Measurements from ENCODE around the gene MYH10.

MYH10 gene

GRCh38 chr17:8593830-8594229 lies 36.7 kb downstream of the MYH10 start:
- TF ChIP-seq, protein P1, sequence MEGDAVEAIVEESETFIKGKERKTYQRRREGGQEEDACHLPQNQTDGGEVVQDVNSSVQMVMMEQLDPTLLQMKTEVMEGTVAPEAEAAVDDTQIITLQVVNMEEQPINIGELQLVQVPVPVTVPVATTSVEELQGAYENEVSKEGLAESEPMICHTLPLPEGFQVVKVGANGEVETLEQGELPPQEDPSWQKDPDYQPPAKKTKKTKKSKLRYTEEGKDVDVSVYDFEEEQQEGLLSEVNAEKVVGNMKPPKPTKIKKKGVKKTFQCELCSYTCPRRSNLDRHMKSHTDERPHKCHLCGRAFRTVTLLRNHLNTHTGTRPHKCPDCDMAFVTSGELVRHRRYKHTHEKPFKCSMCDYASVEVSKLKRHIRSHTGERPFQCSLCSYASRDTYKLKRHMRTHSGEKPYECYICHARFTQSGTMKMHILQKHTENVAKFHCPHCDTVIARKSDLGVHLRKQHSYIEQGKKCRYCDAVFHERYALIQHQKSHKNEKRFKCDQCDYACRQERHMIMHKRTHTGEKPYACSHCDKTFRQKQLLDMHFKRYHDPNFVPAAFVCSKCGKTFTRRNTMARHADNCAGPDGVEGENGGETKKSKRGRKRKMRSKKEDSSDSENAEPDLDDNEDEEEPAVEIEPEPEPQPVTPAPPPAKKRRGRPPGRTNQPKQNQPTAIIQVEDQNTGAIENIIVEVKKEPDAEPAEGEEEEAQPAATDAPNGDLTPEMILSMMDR (IDR thresholded peaks at IDR 0.05; ENCODE audit: poor library complexity, severe bottlenecking), result no peak
- no peak for ATAC-seq (ENCODE audit: low read depth)
- H3K9me3 ChIP-seq (ENCODE audit: severe bottlenecking), result no peaks in the 10 kb centered on the region

GRCh38 chr17:8593276-8593675 lies 37.2 kb downstream of the MYH10 start:
- Histone ChIP-seq H3K27me3 (ENCODE audit: insufficient read depth, poor library complexity, severe bottlenecking) (no peaks in the 10 kb centered on the region), H3K36me3 (ENCODE audit: low read depth) (0 out of 2 replicates have a peak, but pooled peaks cover 3% of the 10 kb centered on the region), H3K27ac (ENCODE audit: poor library complexity, severe bottlenecking) (no peak overlapping the region), H3K4me1 (ENCODE audit: insufficient read depth, poor library complexity, severe bottlenecking) (no peaks in the 10 kb centered on the region), H3K4me3 (ENCODE audit: severe bottlenecking) (no peak overlapping the region), H3K9me3 (ENCODE audit: severe bottlenecking) (no peaks in the 10 kb centered on the region)
- DNase-seq (ENCODE audit: low spot score), result no peak
- TF ChIP-seq, protein P1 (IDR thresholded peaks at IDR 0.05; ENCODE audit: poor library complexity, severe bottlenecking), result no peak
- ATAC-seq (ENCODE audit: low read depth), result no peak

More at GRCh38 chr17:8593830-8594229, 36.7 kb downstream of the MYH10 start:
- H3K4me3 ChIP-seq (ENCODE audit: severe bottlenecking), result no peak overlapping the region
- H3K4me1 ChIP-seq (ENCODE audit: insufficient read depth, poor library complexity, severe bottlenecking), result no peaks in the 10 kb centered on the region
- H3K27ac ChIP-seq (ENCODE audit: poor library complexity, severe bottlenecking), result no peak overlapping the region
- 0 out of 2 replicates have a peak, but pooled peaks cover 3% of the 10 kb centered on the region for H3K36me3 ChIP-seq (ENCODE audit: low read depth)
- no peak for DNase-seq (ENCODE audit: low spot score)
- H3K27me3 ChIP-seq (ENCODE audit: insufficient read depth, poor library complexity, severe bottlenecking), result no peaks in the 10 kb centered on the region

DNA sequence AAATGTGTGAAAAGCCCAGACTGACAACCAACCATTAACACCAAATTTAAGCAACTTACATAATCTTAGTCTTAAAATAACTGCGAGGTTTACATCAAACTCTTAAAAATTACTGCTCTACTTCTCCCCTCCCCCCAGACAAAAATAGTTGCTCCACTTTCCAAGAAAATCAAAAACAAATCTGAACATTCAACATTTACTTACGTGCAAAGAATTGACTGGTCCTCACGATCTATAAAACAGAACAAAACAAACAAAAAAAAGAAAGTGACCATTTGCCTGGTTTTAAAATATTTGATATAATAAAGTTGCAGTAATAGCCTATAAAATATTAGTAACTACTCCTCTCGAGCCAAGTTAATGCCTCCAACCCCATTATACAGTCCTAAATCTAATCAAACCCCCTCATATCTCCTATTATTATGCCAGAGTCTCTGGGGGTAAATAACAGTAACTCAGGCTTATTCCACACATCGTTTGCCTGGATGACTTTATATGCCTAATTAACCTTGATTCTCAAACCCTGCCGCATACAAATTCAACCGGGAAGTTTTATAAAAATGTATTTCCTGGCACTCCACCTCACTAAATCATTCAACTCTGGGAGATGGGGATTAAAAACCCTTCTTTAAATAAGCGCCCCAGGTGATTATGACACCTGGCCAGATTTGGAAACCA lies 41.5 kb downstream of the MYH10 start:
- TF ChIP-seq, protein P1 (IDR thresholded peaks at IDR 0.05; ENCODE audit: poor library complexity, severe bottlenecking), result no peak
- Histone ChIP-seq H3K4me1 (ENCODE audit: insufficient read depth, poor library complexity, severe bottlenecking) (no peaks in the 10 kb centered on the region), H3K27ac (ENCODE audit: poor library complexity, severe bottlenecking) (no peak overlapping the region), H3K9me3 (ENCODE audit: severe bottlenecking) (no peaks in the 10 kb centered on the region), H3K27me3 (ENCODE audit: insufficient read depth, poor library complexity, severe bottlenecking) (no peaks in the 10 kb centered on the region), H3K36me3 (ENCODE audit: low read depth) (0 out of 2 replicates have a peak, but pooled peaks cover 3% of the 10 kb centered on the region), H3K4me3 (ENCODE audit: severe bottlenecking) (no peak overlapping the region)
- ATAC-seq (ENCODE audit: low read depth) (no peak), DNase-seq (ENCODE audit: low spot score) (no peak)

DNA sequence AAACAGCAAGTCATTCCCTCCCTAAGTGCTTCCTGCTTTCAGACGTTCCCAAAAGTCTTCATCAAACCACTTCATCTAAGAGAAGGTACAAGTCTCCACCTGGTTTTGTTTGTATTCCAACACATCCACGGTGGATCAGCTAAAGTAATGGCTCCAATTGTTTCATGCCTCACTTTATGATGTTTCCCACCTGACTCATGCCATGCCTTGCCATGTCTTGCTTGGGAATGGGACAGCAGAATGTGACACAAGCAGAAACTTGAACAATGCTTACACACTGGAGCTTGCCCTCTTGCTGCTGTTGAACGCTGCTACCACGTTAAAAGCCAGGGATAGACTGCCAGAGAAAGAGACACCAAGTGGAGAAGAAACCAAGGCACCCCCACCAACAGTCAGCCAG lies 43.8 kb downstream of the MYH10 start:
- H3K27me3 ChIP-seq (ENCODE audit: insufficient read depth, poor library complexity, severe bottlenecking), result no peaks in the 10 kb centered on the region
- no peaks in the 10 kb centered on the region for H3K9me3 ChIP-seq (ENCODE audit: severe bottlenecking)
- H3K4me3 ChIP-seq (ENCODE audit: severe bottlenecking), result no peak overlapping the region
- peaks cover 5% of the 10 kb centered on the region for H3K4me1 ChIP-seq (ENCODE audit: insufficient read depth, poor library complexity, severe bottlenecking)
- H3K36me3 ChIP-seq (ENCODE audit: low read depth), result no peaks in the 10 kb centered on the region
- ATAC-seq (ENCODE audit: low read depth), result no peak
- no peak overlapping the region for H3K27ac ChIP-seq (ENCODE audit: poor library complexity, severe bottlenecking)
- DNase-seq (ENCODE audit: low spot score), result no peak
- TF ChIP-seq, protein P1 (IDR thresholded peaks at IDR 0.05; ENCODE audit: poor library complexity, severe bottlenecking), result no peak

DNA sequence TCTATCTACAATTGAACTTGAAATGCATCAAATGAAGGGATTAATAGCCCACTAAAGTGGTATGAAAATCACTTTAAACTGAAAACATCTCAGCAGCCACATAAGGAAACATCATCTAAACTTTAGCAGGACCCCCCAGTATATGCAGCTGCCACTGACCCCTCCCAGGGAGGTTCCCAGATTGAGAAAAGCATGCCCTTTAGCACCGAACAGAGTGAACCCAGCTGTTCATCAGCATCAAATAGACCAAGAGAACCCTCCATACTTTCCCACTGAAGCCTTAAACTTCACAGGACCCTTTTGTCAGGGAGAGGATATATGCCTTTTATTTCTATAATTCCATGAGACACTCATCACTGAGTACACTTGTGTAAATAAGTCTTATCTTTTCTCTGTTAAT lies 44.6 kb downstream of the MYH10 start:
- DNase-seq (ENCODE audit: low spot score), result no peak

More for the DNA sequence above, 44.6 kb downstream of the MYH10 start:
- TF ChIP-seq, protein P1 (IDR thresholded peaks at IDR 0.05; ENCODE audit: poor library complexity, severe bottlenecking), result no peak
- no peaks in the 10 kb centered on the region for H3K27me3 ChIP-seq (ENCODE audit: insufficient read depth, poor library complexity, severe bottlenecking)
- no peak overlapping the region for H3K4me3 ChIP-seq (ENCODE audit: severe bottlenecking)
- H3K36me3 ChIP-seq (ENCODE audit: low read depth), result no peaks in the 10 kb centered on the region; the same call in 1 of the 2 replicates
- H3K4me1 ChIP-seq (ENCODE audit: insufficient read depth, poor library complexity, severe bottlenecking), result peaks cover 14% of the 10 kb centered on the region
- H3K27ac ChIP-seq (ENCODE audit: poor library complexity, severe bottlenecking), result no peak overlapping the region
- no peak for ATAC-seq (ENCODE audit: low read depth)
- H3K9me3 ChIP-seq (ENCODE audit: severe bottlenecking), result no peaks in the 10 kb centered on the region

Data from RWPE2 (cell line).